SK-N-SH treated with all-trans-retinoic acid at 6 μM for 48 hours (cell line): ENCODE results near the gene MATCAP1.

Experiments
- ATAC-seq: fragments of 200-7000 bp; cut with Tn5 transposase; 3 replicates; pipeline ENCODE4 v1.9.1; 2020; ENCODE audit warnings: mild to moderate bottlenecking, moderate library complexity
- ARNTL ChIP-seq: fragments of 450-650 bp; formaldehyde crosslinking; IDR thresholded peaks from 2 replicates; pipeline ENCODE4 v1.5.0; 2020; ENCODE audit warnings: low read depth, mild to moderate bottlenecking, moderate library complexity, borderline replicate concordance
- BACH2 ChIP-seq: fragments of 250-450 bp; sonication (Bioruptor Pico); IDR thresholded peaks from 2 replicates; pipeline ENCODE4 v1.9.0; 2021; ENCODE audit warnings: mild to moderate bottlenecking, borderline replicate concordance
- CSDC2 ChIP-seq: fragments of 250-450 bp; sonication (Bioruptor Pico); IDR thresholded peaks from 2 replicates; pipeline ENCODE4 v1.5.0; 2020; ENCODE audit warnings: mild to moderate bottlenecking, moderate library complexity
- CSRNP3 ChIP-seq: fragments of 250-450 bp; sonication (Bioruptor Pico); IDR thresholded peaks from 2 replicates; pipeline ENCODE4 v1.5.1; 2021; ENCODE audit warnings: mild to moderate bottlenecking, moderate library complexity
- ESRRG ChIP-seq: fragments of 250-450 bp; sonication (Bioruptor Pico); IDR thresholded peaks from 2 replicates; pipeline ENCODE4 v1.6.1; 2021; ENCODE audit warnings: mild to moderate bottlenecking
- GLIS3 ChIP-seq: fragments of 250-450 bp; sonication (Bioruptor Pico); IDR thresholded peaks from 2 replicates; pipeline ENCODE4 v1.5.0; 2020; ENCODE audit warnings: mild to moderate bottlenecking, moderate library complexity
- ISL1 ChIP-seq: fragments of 250-450 bp; sonication (Bioruptor Pico); IDR thresholded peaks from 2 replicates; pipeline ENCODE4 v2.1.2; 2022; ENCODE audit warnings: mild to moderate bottlenecking, moderate library complexity
- POU6F1 ChIP-seq: fragments of 250-450 bp; sonication (Bioruptor Pico); IDR thresholded peaks from 2 replicates; pipeline ENCODE4 v1.8.0; 2021; ENCODE audit warnings: low read depth, mild to moderate bottlenecking, moderate library complexity, borderline replicate concordance
- PPARA ChIP-seq: fragments of 250-450 bp; sonication (Bioruptor Pico); IDR thresholded peaks from 2 replicates; pipeline ENCODE4 v1.5.0; 2020; ENCODE audit warnings: mild to moderate bottlenecking, borderline replicate concordance
- SNAI2 ChIP-seq: fragments of 250-450 bp; sonication (Bioruptor Pico); IDR thresholded peaks from 2 replicates; pipeline ENCODE4 v1.5.0; 2020; ENCODE audit warnings: mild to moderate bottlenecking, moderate library complexity
- TCF4 ChIP-seq: fragments of 250-450 bp; sonication (Bioruptor Pico); IDR thresholded peaks from 2 replicates; pipeline ENCODE4 v1.8.0; 2021; ENCODE audit warnings: mild to moderate bottlenecking, moderate library complexity, borderline replicate concordance
- TOX ChIP-seq: fragments of 250-450 bp; sonication (Bioruptor Pico); IDR thresholded peaks from 2 replicates; pipeline ENCODE4 v1.8.0; 2021; ENCODE audit warnings: mild to moderate bottlenecking, moderate library complexity, borderline replicate concordance
- TSHZ2 ChIP-seq: fragments of 250-450 bp; sonication (Bioruptor Pico); IDR thresholded peaks from 2 replicates; pipeline ENCODE4 v1.5.0; 2020; ENCODE audit warnings: mild to moderate bottlenecking, moderate library complexity
- ZC3H10 ChIP-seq: fragments of 250-450 bp; sonication (Bioruptor Pico); IDR thresholded peaks from 2 replicates; pipeline ENCODE4 v1.5.1; 2021; ENCODE audit warnings: mild to moderate bottlenecking, moderate library complexity
- ZFP30 ChIP-seq: fragments of 450-650 bp; formaldehyde crosslinking; IDR thresholded peaks from 2 replicates; pipeline ENCODE4 v1.5.0; 2022; ENCODE audit warnings: mild to moderate bottlenecking, moderate library complexity
- ZNF565 ChIP-seq: fragments of 450-650 bp; formaldehyde crosslinking; conservative IDR thresholded peaks from 2 replicates; pipeline ENCODE4 v1.5.0; 2020; ENCODE audit warnings: low read depth, mild to moderate bottlenecking, moderate library complexity
- ZNF70 ChIP-seq: fragments of 450-650 bp; formaldehyde crosslinking; IDR thresholded peaks from 2 replicates; pipeline ENCODE4 v1.5.0; 2020; ENCODE audit warnings: mild to moderate bottlenecking, moderate library complexity
- ZNF8 ChIP-seq: fragments of 450-650 bp; formaldehyde crosslinking; IDR thresholded peaks from 2 replicates; pipeline ENCODE4 v1.5.0; 2020; ENCODE audit warnings: mild to moderate bottlenecking, moderate library complexity

Gene MATCAP1

GRCh38 chr16:67197704-67198103 lies 13.9 kb upstream of the MATCAP1 start (continued):
- TF ChIP-seq TSHZ2 (no peak), CSDC2 (no peak), TOX (CRISPR knock-in tag) (no peak), CSRNP3 (CRISPR knock-in tag) (no peak), ESRRG (no peak), PPARA (no peak), TCF4 (CRISPR knock-in tag) (no peak)

- ATAC-seq: no peak
- no peak for TF ChIP-seq ISL1 (CRISPR knock-in tag)
- no peak for TF ChIP-seq GLIS3
- TF ChIP-seq CSRNP3 (CRISPR knock-in tag): no peak
- no peak for TF ChIP-seq BACH2 (CRISPR knock-in tag)
- TF ChIP-seq TOX (CRISPR knock-in tag): no peak
- no peak for TF ChIP-seq POU6F1 (CRISPR knock-in tag)
- no peak for TF ChIP-seq ZC3H10 (CRISPR knock-in tag)
Measured at GRCh38 chr16:67196881-67197280, 13.1 kb upstream of the MATCAP1 start.

- TF ChIP-seq CSRNP3 (CRISPR knock-in tag) (no peak), ARNTL (CRISPR knock-in tag) (no peak), ZNF70 (CRISPR knock-in tag) (no peak)
- no peak for ATAC-seq
Measured at GRCh38 chr16:67195676-67196075, 11.9 kb upstream of the MATCAP1 start.

GRCh38 chr16:67194260-67194659 lies 10.5 kb upstream of the MATCAP1 start:
- no peak for ATAC-seq
- TF ChIP-seq GLIS3 (no peak), ZNF565 (no peak), ZNF8 (no peak), CSRNP3 (CRISPR knock-in tag) (no peak), ZNF70 (CRISPR knock-in tag) (no peak), PPARA (no peak), ZFP30 (CRISPR knock-in tag) (no peak), SNAI2 (CRISPR knock-in tag) (no peak), ZC3H10 (CRISPR knock-in tag) (no peak)
